Astrocyte of the cerebellum (primary cell): ENCODE measurements around the gene UMODL1.

Experiments used
- DNase-seq: peaks from one replicate; pipeline ENCODE4 v3.0.0-alpha.2; 2011; ENCODE audit warnings: low read depth
- H3K4me3 ChIP-seq: 2 replicates; pipeline ENCODE4 v1.5.1; 2011; ENCODE audit warnings: mild to moderate bottlenecking, low read depth, low read length, moderate library complexity
- in situ Hi-C: cut with HindIII; loops from 2 replicates; pipeline ENCODE4 v1.10.0; 2017; ENCODE audit warnings: low sequenced_read_pairs
- TF ChIP-seq, protein P1 (sequence below): IDR thresholded peaks from 2 replicates; pipeline ENCODE4 v1.5.1; 2012; ENCODE audit warnings: low read length, low read depth, moderate library complexity, mild to moderate bottlenecking; ENCODE audit errors: missing control alignments

Gene UMODL1

DNA sequence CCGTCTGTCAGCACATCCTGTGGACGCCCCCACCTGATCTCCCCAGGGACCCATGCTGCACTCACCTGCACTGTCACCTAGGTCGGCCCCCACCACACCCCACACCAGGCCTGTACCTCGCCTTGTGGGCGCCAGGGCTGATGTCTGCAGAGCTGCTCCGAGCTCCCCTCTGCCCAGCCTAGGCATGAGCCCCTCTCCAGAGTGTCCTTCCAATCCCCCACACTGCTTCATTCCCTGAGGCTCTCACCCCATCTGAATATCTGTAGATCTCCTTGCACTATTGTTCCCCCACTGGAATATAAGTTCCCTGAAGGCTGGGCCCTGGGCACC, 12.2 kb downstream of the UMODL1 start:
- no peak for DNase-seq
- no peak overlapping the region for H3K4me3 ChIP-seq
- TF ChIP-seq, protein P1, sequence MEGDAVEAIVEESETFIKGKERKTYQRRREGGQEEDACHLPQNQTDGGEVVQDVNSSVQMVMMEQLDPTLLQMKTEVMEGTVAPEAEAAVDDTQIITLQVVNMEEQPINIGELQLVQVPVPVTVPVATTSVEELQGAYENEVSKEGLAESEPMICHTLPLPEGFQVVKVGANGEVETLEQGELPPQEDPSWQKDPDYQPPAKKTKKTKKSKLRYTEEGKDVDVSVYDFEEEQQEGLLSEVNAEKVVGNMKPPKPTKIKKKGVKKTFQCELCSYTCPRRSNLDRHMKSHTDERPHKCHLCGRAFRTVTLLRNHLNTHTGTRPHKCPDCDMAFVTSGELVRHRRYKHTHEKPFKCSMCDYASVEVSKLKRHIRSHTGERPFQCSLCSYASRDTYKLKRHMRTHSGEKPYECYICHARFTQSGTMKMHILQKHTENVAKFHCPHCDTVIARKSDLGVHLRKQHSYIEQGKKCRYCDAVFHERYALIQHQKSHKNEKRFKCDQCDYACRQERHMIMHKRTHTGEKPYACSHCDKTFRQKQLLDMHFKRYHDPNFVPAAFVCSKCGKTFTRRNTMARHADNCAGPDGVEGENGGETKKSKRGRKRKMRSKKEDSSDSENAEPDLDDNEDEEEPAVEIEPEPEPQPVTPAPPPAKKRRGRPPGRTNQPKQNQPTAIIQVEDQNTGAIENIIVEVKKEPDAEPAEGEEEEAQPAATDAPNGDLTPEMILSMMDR, result no peak
- in situ Hi-C loops, result loop anchor here (25.0 kb wide), 1 partner anchor 146 kb away; no protein-coding TSS in a partner anchor

DNA sequence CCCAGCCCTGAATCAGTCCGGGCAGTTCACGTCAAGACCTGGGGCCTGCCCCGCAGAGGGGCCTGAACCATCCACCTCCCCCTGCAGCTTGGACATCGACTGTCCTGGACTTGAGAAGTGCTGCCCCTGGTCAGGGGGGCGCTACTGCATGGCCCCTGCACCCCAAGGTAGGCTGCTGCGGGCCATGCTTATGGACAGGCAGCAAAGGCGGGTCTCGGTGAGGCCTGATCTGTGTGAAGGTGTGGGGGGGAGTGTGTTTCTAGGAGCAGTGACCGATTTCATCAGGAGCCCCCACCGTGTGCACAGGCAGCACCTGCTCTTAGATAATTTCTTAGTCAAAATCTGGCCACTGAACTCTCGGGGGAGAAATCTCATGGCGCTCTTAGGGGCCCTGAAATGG, 13.0 kb downstream of the UMODL1 start:
- in situ Hi-C loops, result loop anchor here (25.0 kb wide), 1 partner anchor 147 kb away; no protein-coding TSS in a partner anchor
- TF ChIP-seq, protein P1, result no peak
- no peak overlapping the region for H3K4me3 ChIP-seq
- no peak for DNase-seq

DNA sequence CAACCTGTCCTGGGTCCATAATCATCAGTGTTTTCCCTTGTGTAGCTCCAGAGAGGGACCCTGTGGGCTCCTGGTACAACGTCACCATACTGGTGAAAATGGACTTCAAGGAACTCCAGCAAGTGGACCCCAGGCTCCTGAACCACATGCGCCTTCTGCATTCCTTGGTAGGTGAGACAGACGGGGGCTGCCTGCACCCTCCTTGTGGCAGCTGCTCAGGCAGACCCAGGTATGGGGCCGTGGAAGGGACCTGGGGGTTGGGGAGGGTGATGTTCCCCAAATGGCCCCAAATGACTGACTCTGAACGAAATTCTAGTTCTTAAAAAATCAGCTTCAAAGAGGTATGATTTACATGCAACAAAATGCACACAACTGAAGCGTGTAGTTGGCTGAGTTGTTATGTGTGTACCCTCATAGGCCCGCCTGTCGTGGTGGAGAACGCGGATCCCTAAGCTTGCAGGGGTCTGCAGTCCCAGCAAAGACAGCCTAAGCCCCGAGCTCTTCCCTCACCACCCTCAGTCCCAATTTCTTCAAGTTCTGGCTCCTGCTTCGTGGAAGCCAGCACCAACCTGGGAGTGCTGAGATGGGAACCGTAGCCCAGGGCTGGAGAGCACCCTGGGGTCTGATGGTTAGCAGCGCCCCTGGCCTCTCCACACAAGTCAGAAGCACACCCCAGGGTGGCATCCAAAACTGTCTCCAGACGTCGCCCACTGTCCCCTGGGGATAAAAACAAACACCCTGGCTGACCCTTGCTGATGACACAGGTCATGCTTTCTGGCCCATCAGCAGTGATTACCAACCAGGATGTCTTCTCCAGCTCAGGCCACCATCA, 14.3 kb downstream of the UMODL1 start:
- in situ Hi-C loops, result loop anchor here (25.0 kb wide), 1 partner anchor 148 kb away; no protein-coding TSS in a partner anchor
- TF ChIP-seq, protein P1, result no peak
- DNase-seq, result no peak
- no peak overlapping the region for H3K4me3 ChIP-seq

DNA sequence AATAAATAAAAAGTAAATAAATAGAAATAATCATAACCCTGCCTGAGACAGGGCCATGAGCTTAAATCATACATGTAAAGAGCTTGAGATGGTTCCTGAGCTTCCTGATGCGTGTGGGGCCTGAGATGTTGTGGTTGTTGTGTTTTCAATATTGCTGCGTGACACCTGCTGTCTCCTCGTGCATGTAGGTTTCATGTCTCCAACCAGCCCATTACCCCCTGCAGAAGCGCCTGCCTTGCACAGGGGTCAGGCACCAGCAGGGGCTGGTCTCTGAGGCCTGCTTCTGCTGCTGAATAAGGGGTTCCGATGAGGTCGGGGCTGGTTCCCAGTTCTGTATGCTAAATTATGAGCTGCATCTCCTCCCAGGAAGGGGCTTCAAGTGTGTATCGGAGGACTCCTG, 15.9 kb downstream of the UMODL1 start:
- in situ Hi-C loops, result loop anchor here (25.0 kb wide), 1 partner anchor 150 kb away; no protein-coding TSS in a partner anchor
- DNase-seq, result no peak
- H3K4me3 ChIP-seq, result no peak overlapping the region
- TF ChIP-seq, protein P1, result no peak

DNA sequence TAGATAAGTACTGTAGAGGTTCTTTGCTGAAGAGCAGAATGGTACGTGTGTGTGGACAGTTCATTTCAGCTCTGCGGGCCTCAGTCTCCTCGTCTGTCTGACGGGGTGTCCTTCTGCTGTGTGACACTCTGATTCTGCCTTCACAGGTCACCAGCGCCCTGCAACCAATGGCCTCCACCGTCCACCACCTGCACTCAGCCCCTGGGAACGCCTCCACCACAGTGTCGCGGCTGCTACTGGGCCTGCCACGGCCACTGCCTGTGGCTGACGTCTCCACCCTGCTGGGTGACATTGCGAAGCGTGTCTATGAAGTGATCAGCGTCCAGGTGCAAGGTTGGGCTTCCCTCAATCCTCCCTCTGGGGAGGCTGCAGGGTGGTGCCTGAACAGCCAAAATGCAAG, 17.0 kb downstream of the UMODL1 start:
- H3K4me3 ChIP-seq, result no peak overlapping the region
- DNase-seq, result no peak
- in situ Hi-C loops, result loop anchor here (25.0 kb wide), 1 partner anchor 151 kb away; no protein-coding TSS in a partner anchor
- TF ChIP-seq, protein P1, result no peak

DNA sequence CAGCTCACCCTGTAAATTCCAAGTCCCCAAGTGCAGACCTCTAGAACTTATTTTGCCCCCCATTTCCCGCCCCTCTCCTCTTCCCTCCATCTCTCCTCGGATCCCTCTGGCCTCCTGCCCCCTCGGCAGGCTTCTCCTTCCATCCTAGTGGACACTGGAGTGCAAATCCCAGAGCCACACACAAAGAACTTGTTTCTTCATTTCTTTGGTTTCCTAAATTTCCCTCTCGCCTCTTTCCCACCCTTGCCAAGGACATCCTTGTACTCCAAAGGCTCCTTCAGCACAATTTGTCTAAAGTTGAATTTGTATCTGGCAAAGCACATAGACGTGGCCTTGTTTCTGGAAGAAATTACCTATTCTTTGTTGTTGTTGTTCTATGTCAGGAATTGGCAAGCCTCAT, 17.5 kb downstream of the UMODL1 start:
- TF ChIP-seq, protein P1, result no peak
- in situ Hi-C loops, result loop anchor here (25.0 kb wide), 1 partner anchor 151 kb away; no protein-coding TSS in a partner anchor
- H3K4me3 ChIP-seq, result no peak overlapping the region
- DNase-seq, result no peak
